ENCODE results near the gene CREM.

- no peak for TF ChIP-seq CTCF (IDR thresholded peaks at IDR 0.05)
- no peak for TF ChIP-seq TAF1 (IDR thresholded peaks at IDR 0.05; ENCODE audit: borderline replicate concordance, low read depth, low read length)
- no peak for TF ChIP-seq USF2 (IDR thresholded peaks at IDR 0.05; ENCODE audit: borderline replicate concordance, low read depth, low read length)
- TF ChIP-seq POLR2AphosphoS5 (IDR thresholded peaks at IDR 0.05; ENCODE audit: low read depth, low read length): no peak
- no peak for TF ChIP-seq REST (IDR thresholded peaks at IDR 0.05; ENCODE audit: low read depth, low read length)
- no peak for TF ChIP-seq MAX (IDR thresholded peaks at IDR 0.05; ENCODE audit: low read depth)
- no peak for TF ChIP-seq RFX5 (IDR thresholded peaks at IDR 0.05; ENCODE audit: low read length)
- no peak for TF ChIP-seq SIN3A (IDR thresholded peaks at IDR 0.05; ENCODE audit: borderline replicate concordance, low read depth, low read length)
- TF ChIP-seq RAD21 (IDR thresholded peaks at IDR 0.05; ENCODE audit: low read length): no peak
- TF ChIP-seq MEF2A (IDR thresholded peaks at IDR 0.05; ENCODE audit: borderline replicate concordance, low read depth): no peak
- no peak for TF ChIP-seq CHD2 (IDR thresholded peaks at IDR 0.05; ENCODE audit: low read length, partially characterized antibody)
- no peak for TF ChIP-seq MXI1 (IDR thresholded peaks at IDR 0.05; ENCODE audit: low read depth, low read length)
- TF ChIP-seq RCOR1 (IDR thresholded peaks at IDR 0.05; ENCODE audit: low read length): no peak
These were observed 120.2 kb downstream of the CREM start for GRCh38 chr10:35246770-35247343.
